ENCODE results near the gene PARP9. TPM values are rescaled to one million over a fixed set of nuclear protein-coding genes. Genes with fewer than 3 reads are reported as not detected.
A peak's percentile ranks its signal among the peaks of the same experiment; 100 is the strongest.
"Not testable (repeated sequence)": the region's sequence is repeated elsewhere in the genome, so short reads cannot be mapped to it uniquely, and the experiment has no call there.

Gene PARP9
- polyA plus RNA-seq, 5 donors, result 18.1 to 21.6 (median 21.1) TPM

GRCh38 chr3:122530164-122530563, 33.9 kb downstream of the PARP9 start:
- no peak for DNase-seq

DNA sequence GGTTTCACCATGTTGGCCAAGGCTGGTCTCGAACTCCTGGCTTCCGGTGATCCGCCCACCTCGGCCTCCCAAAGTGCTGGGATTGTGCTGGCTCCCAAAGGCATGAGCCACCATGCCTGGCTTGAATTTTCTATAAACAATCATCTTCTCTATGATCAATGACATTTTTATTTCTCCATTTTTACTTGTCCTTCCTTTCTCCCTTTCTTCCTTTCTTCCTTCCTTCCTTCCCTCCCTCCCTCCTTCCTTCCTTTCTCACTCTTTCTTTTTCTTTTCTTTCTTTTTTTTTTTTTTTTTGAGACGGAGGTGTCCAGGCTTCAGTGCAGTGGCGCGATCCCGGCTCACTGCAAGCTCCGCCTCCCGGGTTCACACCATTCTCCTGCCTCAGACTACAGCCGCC, 40.8 kb downstream of the PARP9 start:
- DNase-seq, result no peak

- DNase-seq, result no peak
Measured at GRCh38 chr3:122520861-122521260, 43.2 kb downstream of the PARP9 start.

- DNase-seq, result no peak
Measured at GRCh38 chr3:122519693-122520092, 44.4 kb downstream of the PARP9 start.

GRCh38 chr3:122516846-122517360, 47.2 kb downstream of the PARP9 start:
- DNase-seq, result no peak

DNA sequence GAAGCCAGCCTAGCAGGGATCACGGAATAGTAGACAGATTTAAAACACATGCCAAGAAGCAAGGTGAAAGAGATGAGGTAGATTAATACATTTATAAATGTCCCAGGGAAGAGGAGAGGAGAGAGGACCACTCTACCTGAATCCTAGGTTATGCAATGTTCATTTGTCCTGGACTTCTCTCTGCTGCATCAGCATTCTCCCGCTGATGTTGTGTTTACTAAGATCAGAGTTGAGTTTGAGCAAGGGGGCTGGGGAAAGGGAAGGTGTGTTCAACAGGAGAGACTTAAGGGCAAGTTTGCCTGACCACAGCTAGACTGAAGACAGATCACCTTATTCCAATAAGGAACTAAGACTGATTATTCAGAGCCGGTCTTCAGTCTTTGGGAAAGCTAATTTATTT, 48.2 kb downstream of the PARP9 start:
- no peak for DNase-seq

DNA sequence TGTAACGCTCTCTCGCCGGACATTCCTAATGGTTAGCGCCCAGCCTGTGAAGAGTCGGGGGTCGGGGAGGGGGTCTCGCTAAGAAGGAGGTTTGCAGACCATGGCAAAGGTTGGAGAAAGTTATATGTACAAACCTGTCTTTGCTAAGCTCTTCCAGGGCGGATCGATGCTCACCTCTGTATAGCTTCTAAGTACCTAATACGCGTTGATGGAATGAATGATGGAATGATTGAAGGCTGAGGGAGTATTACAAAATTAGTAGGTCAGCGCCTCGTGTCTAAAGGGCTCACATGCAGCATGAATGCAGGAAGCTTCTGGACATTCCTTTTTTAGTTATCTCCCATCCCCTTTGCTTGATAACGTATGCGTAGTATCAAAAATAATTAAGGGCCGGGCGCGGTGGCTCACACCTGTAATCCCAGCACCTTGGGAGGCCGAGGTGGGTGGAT, 49.1 kb downstream of the PARP9 start:
- no peak for DNase-seq

DNA sequence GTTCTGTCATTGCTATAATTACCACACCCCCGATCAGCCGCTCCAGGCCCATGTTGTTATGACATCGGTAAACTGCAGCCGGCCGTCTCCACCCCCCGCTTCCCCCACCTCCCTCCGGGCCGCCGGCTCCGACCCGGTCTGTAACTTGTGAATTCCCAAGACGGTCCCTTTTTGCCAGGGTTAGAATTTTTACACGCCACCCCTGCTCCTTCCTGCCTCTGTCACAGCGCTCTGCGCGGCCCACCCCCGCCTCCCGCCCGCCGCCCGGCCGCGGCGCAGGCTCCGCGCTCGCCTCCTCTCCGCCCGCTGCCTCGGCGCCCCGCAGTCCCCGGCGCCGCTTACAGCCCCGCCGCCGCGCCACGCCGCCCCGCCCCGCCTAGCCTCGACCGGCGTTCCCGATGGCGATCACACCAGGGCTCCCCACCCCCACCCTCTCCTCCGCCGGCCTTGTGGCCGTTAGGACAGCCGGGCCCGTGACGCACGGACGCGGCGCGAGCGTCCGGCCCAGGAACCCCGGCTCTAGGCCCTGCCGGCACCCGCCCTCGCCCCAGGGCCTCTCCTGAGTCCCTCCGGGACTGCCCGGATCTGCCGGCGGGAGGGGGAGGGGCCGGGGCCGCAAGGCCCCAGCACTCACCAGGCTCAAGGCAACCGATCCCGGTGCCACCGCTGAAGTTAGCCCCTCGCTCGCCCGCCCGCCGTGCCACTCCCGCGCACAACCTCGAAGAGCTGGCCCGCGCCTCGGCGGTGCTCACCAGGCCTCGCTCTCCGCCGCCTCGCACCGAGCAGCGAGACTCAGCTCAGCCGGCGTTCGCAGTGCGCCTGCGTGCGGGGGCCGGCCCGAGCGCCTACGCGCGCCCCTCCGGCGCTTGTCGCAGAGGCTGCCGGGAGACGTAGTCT, 49.7 kb downstream of the PARP9 start, which contains the start of gene KPNA1:
Gene KPNA1, minus strand, starts transcription at position 817 of the 897 bp plus-strand sequence. CDS start 18,374 bp downstream, outside the sequence.
- peak; percentile 90 to 93 for DNase-seq

GRCh38 chr3:122513386-122514122, 50.5 kb downstream of the PARP9 start:
- no peak for DNase-seq

- DNase-seq, result no peak
Measured at GRCh38 chr3:122512284-122512683, 51.8 kb downstream of the PARP9 start.

- DNase-seq, result no peak
Measured at GRCh38 chr3:122510878-122511535, 53.1 kb downstream of the PARP9 start.

GRCh38 chr3:122508944-122509343, 55.2 kb downstream of the PARP9 start:
- DNase-seq, result not testable (repeated sequence)

DNA sequence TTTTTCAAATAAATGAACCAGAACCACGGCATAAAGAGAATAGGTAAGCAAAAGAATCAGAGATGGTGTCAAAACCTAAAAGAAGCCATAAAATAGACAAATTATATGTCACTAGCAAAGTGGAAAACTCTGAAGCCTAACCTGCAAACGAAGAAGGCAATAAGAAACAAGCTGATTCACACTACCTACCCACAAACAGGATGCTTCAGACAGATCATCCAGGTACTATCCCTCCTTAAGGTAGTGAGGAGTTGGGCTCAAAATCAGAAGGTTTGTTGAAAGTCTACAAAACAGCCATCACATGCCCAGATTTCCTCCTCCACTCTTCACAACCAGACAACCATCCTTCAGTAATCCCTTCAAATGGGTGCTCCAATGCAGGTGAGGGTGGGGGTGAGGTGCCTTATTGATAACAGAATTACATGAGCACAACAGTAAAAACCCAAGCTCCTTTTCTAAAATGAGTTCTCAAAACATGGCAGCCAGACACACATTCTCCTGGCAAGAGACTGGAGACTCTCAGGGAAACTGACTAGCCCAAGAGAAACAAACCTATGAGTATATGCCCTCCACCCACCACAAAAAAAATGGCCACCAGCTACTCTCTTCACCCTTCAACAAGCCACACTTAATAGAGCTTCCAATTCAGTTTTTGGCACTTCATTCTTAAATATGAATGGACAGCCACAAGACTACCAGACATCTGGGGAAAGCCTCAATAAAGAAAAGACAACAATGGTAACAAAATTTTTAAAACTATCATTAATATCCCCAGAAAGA, 55.8 kb downstream of the PARP9 start:
- DNase-seq, result no peak

GRCh38 chr3:122506450-122506849, 57.6 kb downstream of the PARP9 start:
- DNase-seq, result no peak

DNA sequence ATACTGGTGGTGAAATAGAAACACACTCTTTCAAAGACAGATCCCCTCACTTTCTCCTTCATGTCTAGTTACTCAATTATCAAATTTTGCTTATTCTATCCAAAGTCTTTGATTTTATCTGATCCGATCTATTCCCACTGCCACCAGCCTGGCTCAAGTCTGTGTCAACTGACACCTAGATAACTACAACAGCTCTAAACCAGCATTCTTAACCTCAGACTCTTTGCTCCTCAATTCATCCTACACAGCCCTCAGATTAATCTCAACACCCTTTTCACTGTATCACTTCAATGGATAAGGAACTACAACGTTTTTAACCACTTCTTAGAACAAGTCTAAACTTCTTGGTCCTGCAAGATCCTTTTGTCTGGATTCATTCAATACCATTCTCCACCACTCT, 58.4 kb downstream of the PARP9 start:
- DNase-seq, result no peak

DNA sequence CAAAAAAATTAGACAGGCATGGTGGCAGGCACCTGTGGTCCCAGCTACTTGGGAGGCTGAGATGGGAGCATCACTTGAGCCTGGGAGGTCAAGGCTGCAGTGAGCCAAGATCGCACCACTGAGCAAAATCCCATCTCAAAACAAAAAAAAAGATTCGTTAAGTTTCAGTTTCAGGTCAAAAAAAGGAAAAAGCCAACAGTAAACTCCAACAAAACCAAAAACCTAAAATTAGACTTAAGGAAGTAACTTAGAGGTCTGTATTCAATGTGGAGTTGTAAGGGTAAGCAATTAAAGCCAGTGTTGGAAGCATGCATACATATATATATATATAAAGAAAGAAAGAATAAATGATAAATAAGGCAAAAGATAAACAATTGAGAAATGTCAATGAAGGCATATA, 61.2 kb downstream of the PARP9 start:
- DNase-seq, result no peak

GRCh38 chr3:122502139-122502538, 62.0 kb downstream of the PARP9 start:
- no peak for DNase-seq

DNA sequence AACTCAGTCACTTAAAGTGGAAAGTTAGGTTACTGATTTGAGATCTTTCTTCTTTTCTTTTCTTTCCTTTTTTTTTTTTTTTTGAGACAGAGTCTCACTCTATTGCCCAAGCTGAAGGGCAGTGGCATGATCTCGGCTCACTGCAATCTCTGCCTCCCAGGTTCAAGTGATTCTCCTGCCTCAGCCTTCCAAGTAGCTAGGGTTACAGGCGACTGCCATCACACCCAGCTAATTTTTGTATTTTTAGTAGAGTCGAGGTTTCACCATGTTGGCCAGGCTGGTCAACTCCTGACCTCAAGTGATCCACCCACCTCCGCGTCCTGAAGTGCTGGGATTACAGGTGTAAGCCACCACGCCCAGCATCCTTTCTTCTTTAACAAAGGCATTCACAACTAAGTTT, 63.1 kb downstream of the PARP9 start:
- not testable (repeated sequence) for DNase-seq

DNA sequence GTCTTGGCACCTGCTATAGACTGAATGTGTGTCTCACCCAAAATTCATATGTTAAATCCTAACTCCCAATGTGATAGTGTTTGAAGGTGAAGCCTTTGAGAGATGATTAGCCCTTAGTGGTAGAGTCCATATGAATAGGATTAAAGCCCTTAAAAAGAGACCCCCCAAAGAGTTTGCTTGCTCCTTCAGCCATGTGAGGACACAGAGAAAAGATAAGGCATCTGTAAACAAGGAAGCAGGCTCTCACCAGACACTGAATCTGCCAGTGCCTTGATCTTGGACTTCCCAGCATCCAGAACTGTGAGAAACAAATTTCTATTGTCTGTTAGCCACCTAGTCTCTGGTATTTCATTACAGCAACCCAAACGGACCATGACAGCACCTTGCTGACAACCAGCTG, 65.9 kb downstream of the PARP9 start:
- no peak for DNase-seq

GRCh38 chr3:122497425-122497824, 66.7 kb downstream of the PARP9 start:
- DNase-seq, result no peak

- DNase-seq, result no peak
Measured at GRCh38 chr3:122496508-122496907, 67.6 kb downstream of the PARP9 start.

All from right lung (tissue), 5 donors.